Activated CD8-positive, alpha-beta memory T cell treated with anti-CD3 and anti-CD28 coated beads for 24 hours (primary cell): ENCODE data around the gene MORN4.
"Not testable (repeated sequence)": the region's sequence is repeated elsewhere in the genome, so short reads cannot be mapped to it uniquely, and the experiment has no call there.

Experiments
- DNase-seq: peaks from one replicate; pipeline ENCODE4 v3.0.0-alpha.2; 2020

The MORN4 gene

DNA sequence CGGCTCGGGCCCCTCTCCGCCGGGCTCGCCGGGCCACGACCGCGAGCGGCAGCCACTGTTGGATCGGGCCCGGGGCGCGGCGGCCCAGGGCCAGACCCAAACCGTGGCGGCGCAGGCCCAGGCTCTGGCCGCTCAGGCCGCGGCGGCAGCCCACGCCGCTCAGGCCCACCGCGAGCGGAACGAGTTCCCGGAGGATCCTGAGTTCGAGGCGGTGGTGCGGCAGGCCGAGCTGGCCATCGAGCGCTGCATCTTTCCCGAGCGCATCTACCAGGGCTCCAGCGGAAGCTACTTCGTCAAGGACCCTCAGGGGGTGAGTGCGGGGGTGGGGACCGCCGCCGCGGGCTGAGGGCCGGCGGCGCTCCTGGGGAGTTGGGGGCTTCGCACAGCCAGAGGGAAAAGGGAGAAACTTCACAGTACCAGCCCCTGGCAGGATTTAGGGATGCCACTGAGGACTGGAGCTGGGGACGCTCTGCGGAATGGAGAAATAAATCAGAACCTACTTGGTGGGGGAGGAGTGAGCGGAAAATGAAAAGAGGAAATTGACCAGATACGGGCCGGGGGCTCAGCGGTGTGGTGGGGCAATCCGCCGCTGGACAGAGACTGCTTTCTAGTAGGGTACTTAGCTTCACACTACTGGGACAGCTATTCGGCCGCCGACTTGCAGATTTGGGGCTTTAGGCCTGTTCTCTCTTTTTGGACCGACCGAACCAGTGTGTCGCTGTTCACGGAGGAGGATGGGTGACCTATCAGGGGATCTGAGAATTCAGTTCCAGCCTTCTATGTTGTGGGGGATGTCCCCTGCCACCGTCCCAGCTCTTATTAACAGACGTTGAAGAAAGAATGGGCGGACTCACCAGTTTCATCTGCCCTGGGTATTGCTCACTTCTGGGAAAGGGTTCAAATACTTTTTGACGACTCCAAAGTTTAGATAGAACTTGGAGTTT lies 7.8 kb upstream of the MORN4 start:
- DNase-seq, result peak; percentile 59

DNA sequence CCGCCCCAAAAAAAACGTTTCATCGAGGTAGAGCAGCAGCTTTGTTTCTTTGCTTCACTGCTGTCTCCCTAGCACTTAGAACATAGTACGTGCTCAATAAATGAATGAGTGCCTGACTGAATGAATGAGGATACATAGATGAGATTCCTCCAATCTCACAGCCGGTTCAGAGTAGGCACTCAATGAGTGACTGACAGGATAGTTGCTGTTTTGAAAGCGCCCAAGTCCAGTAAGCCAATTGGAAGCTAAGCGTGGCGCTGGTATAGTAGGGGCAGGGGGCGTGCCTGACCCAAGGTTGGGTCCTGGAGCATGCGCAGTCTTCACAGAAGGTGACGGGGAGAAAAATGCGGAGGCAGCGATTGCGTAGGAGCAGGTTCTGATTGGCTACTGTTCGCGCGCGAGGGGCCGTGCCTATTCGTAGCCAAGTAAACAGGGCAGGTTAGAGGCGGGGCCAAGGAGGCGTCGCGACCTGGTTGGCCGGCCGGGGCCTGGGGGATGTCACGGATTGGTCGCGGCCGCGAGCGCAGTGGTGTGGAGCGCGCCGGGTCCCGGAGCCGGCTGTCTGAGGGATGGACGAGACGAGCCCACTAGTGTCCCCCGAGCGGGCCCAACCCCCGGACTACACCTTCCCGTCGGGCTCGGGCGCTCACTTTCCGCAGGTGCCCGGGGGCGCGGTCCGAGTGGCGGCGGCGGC lies 7.0 kb upstream of the MORN4 start, which contains the start of gene PI4K2A:
TSS of gene PI4K2A (plus strand) at position 498 of the 694 bp plus-strand sequence. CDS start at position 570, 72 bp downstream.
- DNase-seq, result peak; percentile 98

DNA sequence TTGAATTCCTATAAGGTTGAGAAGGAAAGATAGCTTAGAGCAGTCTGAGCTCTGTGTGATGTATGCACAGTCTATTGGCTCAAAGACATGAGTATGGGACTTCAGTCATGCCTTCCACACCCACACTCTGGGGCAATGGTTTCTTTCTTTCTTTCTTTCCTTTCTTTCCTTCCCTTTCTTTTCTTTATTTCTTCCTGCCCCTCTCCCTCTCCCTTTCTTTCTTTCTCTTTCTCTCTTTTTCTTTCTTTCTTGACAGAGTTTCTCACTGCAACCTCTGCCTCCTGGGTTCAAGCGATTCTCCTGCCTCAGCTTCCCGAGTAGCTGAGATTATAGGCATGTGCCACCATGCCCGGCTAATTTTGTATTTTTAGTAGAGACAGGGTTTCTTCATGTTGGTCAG lies 5.8 kb upstream of the MORN4 start:
- not testable (repeated sequence) for DNase-seq

DNA sequence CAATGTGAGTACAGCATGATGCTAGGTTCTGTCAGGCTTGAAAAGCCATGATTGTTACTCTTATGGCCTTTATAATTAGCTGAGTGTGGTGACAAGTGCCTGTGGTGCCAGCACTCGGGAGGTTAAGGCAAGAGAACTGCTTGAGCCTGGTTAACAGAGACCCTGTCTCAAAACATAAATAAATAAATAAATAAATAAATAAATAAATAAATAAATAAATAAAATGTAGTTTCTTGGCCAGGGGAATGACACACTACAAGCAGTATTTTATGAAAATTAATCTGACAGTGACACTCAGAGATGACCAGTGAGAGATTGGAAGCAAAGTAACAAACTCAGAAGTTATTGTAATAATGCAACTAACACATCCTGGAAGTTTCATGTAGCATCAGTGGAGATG lies 2.3 kb upstream of the MORN4 start:
- DNase-seq, result no peak

DNA sequence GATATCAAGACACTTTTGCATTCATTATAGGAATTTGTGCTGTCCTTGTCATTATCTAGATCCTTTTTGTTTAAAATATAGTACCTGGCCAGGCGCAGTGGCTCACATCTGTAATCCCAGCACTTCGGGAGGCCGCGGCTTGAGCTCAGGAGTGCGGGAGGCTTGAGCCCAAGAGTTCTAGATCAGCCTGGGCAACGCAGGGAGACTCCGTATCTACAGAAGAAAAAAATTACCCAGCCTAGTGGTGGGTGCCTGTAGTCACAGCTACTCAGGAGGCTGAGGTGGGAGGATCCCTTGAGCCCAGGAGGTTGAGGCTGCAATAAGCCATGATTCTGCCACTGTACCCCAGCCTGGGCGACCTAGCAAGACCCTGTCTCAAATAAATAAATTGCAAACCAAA lies 621 bp upstream of the MORN4 start:
- DNase-seq, result peak; percentile 61

DNA sequence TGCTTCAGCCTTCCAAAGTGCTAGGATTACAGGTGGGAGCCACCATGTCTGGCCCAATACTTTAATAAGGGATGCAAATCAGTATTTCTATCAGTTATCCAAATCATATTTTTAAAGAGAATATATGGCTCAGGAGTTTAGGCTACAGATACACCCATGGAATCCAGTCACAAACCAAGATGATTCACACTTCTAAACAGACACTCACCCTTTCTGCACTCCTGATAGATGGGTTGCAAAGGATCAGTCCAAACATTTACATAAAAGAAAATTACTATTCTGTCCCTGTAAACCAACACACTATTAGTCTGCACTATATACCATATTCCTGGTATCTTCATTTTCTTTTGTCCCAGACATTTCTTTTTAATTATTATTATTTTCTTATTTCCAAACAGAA lies 2.2 kb downstream of the MORN4 start:
- DNase-seq, result no peak

DNA sequence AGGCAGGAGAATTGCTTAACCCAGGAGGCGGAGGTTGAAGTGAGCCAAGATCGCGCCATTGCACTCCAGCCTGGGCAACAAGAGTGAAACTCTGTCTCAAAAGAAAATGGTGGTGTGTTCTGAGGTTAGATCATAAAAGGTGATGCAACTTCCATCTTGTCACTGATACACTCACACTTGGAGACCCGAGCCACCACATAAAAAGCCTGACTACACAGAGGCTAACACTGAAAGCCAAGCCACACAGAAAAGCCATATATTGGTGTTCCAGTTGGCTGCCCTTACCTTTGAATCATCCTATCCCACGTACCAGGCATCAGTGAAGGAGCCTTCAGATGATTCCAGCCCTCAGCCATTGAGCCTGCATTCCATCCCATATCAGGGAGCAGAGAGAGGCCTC lies 4.0 kb downstream of the MORN4 start:
- DNase-seq, result no peak

DNA sequence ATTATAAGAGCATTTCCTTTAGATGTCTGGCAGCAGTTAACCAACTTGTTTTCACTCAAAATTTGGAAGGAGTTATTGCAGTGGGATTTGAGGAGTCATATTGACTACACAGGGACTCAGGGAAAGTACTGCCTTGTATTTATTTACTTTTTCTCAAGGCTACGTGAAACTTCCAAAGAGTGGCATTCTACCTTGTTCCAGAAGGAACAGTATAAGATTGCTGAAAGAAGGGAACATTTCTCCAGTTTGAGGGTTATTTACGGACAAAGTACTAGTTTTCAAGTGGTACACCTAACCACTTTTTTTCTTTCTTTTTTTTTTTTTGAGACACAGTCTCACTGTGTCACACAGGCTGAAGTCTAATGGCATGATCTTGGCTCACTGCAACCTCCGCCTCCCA lies 5.1 kb downstream of the MORN4 start:
- no peak for DNase-seq

DNA sequence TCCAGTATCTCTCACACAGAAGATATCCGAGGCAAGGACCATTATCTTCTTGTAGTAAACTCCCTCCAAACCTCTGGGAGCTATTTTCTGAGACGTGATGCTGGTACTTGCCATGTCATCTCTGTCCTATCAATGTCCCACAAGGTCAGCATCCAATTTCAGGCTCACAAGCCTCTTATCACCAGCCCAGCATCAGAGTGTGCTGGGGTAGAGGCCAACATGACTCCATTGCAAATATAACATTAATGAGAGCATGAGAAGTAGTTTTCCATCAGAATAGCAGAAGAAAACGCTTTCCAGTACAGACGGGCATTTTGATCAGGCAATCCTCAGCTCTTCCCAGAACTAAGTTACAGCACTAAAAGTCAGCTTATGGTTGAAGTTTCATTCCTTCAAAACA lies 5.6 kb downstream of the MORN4 start:
- DNase-seq, result no peak

DNA sequence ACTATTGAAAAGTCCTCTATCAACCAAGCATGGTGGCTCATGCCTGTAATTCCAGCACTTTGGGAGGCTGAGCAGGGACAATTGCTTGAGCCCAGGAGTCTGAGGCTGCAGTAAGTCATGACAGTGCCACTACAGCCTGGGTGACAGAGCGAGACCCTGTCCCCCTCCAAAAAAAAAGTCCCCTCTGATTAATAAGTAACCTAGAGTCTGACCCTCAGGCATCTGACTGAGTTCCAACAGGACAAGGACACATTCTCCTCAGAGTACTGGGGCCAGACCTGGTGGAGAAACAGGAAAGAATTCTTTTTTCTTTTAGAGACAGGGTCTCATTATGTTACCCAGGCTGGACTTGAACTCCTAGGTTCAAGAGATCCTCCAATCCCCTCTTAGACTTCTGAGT lies 10.0 kb downstream of the MORN4 start:
- DNase-seq, result no peak

DNA sequence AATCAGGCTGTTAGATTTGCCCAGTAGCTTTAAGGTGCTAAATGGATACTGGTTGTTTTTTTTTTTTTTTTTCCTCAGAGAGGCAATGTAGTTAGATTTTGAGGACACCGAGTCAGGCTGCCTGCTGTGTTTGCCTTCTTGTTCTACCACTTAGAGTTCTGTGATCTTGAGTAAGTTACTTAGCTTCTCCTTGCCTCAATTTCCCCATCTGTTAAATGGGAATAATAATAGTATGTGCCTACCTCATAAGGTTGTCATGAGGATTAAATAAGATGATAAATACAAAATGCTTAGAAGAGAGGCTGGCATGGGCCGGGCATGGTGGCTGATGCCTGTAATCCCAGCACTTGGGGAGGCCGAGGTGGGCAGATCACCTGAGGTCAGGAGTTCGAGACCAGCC lies 14.6 kb downstream of the MORN4 start:
- no peak for DNase-seq

DNA sequence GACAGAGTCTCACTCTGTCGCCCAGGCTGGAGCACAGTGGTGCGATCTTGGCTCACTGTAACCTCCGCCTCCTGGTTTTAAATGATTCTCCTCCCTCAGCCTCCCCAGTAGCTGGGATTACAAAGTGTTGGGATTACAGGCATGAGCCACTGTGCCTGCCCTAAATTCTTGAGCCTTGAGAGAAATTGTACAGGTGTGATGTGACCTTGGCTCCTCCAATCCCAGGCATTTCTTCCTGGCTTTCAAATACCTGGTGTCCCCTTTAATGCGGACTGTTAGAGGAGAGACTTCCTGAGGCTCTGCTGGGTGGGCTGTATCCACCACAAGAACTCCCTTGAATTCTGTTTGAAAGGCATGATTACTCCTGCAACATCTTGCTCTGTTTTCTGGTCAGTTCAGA lies 15.0 kb downstream of the MORN4 start:
- no peak for DNase-seq

DNA sequence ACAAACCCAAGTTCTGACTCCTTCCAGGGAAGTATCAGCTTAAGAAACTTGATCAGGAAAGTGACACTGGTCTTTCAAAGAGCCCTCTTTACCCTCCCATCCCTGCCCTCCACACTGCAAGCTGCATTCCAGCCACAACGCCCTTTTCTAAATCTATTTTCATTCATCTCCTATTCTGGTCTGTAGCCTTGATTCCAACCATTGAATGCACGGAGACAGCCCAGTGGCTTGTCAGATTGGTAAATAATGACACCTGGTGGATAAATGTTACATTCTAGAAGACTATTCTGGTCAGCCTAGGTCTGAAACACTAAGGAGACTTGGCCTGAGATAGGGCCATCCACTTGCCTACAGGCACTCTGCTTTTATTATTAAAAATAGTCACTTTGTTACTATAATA lies 20.9 kb downstream of the MORN4 start:
- no peak for DNase-seq

DNA sequence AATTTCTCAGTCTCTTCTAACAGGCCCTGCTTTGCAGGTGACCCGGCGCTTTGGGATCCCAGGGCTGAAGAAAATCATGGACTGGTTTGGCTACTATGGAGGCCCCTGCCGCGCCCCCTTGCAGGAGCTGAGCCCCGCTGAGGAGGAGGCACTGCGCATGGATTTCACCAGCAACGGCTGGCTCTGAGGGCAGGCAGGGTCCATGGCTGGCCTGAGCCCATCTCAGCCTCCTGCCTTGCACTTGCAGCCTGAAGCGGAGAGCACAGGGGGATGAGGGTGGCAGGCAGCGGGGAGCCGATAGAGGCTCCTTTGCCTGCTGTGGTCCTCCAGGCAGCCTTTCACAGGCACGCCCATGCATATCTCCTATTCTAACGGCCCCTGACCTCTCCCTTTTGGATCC lies 21.8 kb downstream of the MORN4 start:
- no peak for DNase-seq

DNA sequence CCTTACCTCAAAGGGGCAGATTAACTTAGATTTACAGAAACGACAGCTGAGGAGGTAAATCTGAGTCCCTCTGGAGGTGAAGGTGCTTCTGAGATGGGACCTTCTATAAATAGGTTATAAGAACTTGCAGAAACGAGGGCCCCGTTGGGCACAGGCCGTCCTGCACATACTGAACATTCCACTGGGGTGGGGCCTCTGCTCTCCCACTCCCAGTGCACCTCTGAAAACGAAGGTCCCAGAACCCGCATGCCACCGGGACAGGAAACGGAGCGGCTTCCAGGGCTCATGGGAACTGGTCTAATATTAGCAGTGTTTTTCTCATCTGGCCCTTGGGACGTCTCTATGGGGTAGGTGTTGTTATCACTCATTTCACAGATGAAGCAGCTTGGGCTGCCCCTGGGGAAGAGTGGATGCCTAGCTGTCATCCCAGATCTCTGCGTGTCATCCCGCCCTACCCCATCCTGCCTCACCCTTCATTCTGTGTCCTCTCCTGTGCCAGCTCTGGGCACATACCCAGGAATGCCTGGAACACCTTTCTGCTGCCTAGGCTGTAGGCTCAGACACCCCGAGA lies 24.2 kb downstream of the MORN4 start:
- no peak for DNase-seq

DNA sequence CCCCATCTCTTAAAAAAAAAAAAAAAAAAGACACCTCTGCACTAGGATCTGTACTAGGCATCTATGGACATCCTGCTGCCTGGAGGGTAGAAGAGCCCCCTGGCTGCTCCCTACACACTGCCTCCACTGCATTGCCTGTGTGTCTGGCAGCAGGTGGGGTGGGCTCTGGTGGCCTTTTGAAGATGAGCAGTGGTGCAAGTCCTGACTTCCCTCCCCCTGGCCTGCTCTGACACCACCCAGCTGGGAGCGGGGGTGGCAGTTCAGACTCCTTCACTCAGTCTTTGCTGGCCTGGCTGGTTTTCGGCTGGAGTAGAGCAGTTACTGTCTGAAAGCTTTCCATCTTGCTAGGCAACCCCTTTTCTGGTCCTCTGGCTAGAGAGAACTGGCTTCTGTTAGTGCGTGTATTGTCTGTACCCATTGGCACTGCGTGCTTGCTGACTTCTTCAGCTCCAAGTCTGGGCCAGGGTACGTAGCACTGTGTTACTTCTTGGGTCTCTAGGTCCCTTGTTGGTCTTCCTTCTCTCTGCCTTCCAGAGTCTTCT lies 26.1 kb downstream of the MORN4 start:
- no peak for DNase-seq

DNA sequence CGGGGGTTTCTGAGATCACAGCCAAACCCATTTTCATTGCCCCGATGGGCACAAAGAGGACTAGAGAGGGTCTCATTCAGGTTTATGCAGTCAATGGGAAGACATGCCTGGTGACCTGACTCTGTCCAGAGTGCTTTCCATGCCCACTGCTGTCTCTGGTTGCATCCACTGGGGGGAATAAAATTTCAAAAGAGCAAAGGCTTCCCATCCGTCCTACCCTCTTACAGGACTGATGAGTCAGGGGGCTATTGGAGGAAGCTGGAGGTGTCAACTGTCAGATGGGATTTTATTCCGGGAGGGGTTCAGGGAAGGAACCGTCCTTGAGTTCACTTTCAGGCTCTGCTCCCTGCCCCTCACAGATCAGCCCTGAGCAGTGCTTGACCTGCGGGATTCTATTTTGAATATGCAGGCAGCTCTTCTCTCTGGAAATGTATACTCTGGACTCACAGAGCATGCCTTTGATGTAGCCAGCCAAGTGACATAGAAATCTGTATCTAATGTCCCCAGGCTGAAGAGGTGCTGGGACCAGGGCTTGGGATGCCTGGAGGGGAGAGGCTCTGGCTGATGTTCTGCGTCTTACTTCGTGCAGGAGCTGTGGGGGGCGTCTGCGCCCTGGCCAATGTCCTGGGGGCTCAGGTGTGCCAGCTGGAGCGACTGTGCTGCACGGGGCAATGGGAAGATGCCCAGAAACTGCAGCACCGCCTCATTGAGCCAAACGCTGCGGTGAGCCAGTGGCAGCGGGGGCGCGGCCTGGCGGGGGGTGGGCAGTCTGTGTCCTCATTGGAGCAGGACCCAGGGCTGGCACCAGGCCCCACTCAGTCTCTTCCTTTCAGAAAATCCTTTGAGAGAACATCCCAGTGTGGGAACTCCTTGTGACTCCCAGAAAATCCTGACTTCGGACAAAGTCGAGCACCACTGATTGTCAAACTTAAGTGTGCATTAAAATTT lies 31.8 kb downstream of the MORN4 start:
- DNase-seq, result no peak

DNA sequence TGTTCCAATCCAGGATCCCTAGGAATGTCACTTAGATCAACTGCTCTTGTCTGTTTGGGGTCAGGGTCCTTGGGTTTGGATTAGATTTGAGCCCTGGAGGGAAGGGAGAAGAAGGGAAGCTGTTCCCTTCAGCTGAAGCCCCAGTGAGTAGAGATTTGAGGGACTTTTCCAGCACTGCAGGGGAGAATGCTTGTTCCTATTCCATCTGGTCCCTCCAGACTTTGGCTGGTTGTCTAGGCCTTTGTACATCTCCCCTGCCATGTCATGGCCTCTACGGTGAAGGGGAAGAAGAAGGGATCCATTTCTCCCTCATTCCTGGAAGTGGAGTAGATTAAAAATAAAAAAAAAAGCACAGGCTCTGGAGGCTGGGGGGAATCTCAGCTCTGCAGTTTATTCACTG lies 32.7 kb downstream of the MORN4 start:
- no peak for DNase-seq

DNA sequence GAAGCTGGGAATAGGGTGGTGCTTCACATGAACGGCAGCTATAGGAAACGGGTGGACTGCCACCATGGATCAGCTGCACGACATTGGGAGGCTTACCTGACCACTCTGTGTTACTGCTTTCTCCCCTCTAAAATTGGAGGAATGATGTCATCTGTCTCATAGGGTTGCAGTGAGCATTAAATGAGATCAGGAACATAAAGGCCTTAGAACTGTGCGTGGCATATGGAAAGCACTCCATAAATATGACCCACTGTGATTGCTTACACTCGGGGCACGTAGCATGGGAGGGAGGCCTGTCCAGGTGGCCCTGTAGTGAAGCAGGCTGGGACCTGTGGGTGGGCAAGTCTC lies 34.1 kb downstream of the MORN4 start:
- DNase-seq, result no peak

DNA sequence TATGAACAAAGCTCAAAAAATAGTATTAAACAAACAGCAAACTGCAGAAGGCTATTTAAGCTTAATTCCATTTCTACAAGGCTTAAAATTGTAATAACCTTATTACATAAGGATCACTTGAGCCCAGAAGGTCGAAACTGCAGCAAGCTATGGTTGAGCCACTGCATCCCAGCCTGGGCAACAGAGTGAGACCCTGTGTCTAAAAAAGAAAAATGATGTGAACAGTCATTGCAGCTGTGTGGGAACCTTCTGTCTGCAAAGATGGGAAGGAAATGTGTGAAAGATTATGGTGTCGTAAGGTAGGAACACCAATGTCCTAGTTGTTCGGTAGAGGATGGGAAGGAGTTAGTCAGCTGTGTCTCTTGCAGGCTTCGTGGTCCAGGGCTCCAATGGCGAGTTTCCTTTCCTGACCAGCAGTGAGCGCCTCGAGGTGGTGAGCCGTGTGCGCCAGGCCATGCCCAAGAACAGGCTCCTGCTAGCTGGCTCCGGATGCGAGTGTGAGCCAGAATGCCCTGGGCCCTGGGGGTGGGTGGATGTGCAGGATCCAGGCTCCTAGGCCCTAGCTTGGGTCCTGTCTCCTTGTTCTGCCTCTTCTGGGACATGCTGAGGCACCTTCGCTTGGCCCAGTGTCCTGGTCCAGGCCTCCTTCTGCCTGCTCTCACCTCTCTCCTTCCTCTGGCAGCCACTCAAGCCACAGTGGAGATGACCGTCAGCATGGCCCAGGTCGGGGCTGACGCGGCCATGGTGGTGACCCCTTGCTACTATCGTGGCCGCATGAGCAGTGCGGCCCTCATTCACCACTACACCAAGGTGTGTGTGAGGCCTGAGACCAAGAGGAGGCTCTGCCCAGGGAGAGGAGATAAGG lies 34.7 kb downstream of the MORN4 start:
- DNase-seq, result no peak

DNA sequence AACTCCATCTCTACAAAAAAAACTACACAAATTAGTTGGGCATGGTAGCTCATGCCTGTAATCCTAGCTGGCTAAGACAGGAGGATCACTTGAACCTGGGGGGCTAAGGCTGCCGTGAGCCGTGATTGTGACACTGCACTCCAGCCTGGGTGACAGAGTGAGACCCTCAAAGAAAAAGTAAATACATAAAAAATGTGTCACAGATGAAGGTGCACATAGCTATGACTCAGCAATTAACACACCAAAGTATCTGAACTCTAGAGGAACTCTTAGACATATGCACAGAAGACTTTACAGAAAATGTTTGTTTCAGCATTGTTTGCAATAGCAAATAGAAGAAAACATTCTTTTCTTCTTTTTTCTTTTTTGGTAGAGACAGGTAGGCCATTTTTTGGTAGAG lies 35.5 kb downstream of the MORN4 start:
- DNase-seq, result no peak
